GM18868 (cell line): Measurements from ENCODE around the gene TYW1B.
"Not testable (repeated sequence)": the region's sequence is repeated elsewhere in the genome, so short reads cannot be mapped to it uniquely, and the experiment has no call there.

Experiments
- ATAC-seq: cut with Tn5 transposase; IDR thresholded peaks from one replicate; pipeline ENCODE4 v1.9.1; 2021; ENCODE audit warnings: mild to moderate bottlenecking, moderate library complexity; ENCODE audit not compliant: unreplicated experiment

Gene TYW1B

DNA sequence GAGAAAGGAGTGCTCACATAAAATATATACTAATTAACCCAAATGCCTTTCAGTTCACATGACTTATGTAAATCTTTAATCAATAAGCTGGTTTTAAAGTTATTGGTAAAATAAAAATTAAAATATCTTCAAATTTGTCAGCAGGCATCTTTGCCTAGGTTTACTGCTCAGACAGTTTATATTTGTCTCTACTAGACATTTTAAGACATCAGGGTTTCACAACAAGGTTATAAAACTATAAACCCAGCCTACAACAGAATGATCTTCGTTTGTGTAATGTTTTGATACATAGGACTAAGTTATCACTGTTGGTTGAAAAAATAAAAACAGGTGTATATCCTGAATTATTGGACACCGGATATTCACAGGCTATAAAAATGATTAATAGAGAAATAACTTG lies 67.4 kb downstream of the TYW1B start:
- ATAC-seq, result no peak

DNA sequence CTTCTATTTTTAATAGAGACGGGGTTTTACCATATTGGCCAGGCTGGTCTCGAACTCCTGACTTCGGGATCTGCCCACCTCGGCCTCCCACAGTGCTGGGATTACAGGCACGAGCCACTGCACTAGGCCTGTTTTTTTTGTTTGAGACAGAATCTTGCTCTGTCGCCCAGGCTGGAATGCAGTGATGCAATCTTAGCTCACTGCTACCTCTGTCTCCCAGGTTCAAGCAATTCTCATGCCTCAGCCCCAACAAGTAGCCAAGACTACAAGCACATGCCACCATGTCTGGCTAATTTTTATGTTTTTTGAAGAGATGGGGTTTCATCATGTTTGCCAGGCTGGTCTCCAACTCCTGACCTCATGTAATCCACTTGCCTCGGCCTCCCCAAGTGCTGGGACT lies 73.7 kb downstream of the TYW1B start:
- ATAC-seq, result no peak

DNA sequence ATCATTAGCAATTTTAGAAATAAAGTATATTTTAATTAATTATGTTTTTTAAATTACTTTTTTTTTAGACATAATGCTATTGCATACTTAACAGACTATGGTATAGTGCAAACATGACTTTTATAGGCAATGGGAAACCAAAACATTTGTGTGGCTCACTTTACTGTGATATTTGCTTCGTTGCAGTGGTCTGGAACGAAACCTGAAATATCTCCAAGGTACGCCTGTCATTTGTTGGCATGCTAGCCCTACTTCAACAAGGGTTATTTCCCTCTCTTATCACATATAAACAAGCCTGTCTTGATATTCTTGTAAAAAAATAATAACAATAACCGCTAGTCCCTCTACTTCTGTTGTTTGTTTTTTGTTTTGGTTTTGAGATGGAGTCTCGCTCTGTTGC lies 74.2 kb downstream of the TYW1B start:
- ATAC-seq, result no peak

DNA sequence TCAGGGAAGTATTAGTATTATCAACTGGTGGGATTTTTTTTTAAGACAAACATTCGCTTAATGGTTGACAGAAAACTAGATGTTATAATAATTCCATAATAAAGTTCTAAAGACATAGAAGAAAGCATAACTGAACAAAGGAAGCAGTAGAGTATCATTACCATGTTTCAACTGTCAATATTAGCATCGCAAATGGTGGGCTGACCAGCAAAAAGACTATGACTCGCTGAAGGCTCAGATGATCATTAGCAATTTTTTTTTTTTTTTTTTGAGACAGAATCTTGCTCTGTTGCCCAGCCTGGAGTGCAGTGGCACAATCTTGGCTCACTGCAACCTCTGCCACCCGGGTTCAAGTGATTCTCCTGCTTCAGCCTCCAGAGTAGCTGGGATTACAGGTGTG lies 74.8 kb downstream of the TYW1B start:
- not testable (repeated sequence) for ATAC-seq

DNA sequence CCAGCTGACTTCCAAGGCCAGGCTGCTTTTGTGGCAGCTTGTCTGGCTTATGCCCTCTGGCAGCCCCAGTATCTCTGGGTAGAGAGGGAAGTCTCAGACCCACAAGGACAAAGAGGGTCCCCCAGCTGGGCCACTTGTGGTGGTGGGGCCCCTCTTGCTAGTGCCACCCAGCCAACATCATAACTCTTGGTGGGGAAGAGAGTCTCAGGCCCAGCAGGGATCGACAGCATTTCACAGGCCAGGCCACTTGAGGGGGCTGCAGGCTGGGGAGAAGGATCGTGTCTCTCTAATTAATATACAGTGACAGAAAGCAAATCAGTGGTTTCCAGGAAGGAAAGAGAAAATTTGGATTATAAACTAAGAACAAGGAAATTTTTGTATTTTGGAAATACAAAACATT lies 76.0 kb downstream of the TYW1B start:
- no peak for ATAC-seq

DNA sequence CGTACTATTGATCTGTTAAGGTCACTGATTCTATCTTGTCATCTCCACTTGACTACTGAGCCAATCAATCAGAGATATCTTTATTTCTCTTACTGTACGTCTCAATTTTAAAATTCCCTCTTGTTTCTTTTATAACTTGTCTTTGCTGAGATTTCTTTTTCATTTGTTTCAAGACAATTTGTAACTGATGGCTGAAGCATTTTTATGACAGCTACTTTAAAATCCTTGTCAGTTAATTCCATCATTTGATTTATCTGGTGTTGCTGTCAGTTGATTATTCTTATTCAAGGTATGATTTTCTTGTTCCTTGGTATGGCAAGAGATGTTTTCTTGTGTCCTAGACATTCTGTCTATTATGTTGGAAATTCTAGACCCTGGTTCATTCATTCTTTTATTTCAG lies 76.6 kb downstream of the TYW1B start:
- no peak for ATAC-seq

DNA sequence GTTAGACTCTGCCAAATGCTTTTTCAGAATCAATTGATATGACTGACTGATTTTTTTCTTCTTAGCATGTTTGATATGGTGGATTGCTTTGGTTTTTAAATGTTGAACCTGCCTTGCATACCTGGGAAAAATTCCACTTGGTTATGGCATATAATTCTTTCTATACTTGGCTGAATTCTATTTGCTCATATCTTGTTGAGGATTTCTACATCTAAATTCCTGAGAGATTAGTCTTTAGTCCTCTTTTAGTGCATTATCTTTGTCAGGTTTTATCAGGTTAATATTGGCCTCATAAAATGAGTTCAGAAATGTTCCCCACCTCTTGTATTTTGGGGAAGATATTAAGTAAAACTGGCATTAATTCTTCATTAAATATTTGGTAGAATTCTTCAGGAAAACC lies 79.4 kb downstream of the TYW1B start:
- not testable (repeated sequence) for ATAC-seq

DNA sequence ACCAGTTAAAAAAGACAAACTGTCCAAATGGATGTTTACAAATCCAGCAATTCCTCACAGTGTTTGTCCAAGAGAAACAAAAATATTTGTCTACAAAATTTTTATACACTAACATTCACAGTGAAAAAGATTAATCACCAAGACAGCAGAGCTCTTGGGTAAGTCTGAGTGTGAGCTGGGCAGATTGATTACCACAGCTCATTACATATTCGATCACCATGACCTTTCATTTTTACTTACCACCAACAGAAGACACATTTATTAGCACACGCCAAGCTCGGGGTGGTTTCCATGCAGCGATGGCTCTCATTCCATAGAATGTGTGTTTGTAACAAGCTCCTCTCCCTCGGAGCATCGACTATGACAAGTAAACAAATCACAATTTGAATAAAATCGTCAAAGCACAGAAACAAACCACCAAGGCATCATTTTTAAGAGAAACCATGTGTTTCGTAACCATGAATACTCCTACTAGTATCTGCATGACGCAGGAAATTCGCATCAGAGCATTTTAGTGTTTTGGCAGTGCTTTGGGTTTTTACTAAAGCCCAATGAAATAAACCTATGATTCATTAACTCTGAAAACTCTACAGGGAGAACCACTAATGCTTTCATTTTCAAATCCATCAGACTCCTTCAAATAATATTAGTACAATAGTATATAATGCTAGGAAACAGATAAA lies 83.6 kb downstream of the TYW1B start:
- not testable (repeated sequence) for ATAC-seq

DNA sequence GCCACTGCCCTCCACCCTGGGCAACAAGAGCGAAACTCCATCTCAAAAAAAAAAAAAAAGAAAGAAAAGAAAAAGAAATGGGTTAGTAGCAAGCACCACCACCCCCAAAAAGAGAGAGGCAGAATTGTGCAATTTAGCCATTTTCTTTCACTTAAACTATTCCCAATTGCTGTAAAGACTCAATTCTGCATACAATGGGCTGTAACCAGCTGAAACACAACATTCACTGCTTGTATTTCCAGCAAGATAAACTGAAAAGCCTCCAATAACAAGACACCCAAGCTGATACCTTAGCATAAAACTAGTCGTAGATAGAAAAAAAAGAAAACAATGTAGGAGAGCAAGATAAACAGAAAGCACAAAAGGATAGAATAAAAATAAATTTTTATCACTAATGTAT lies 84.2 kb downstream of the TYW1B start:
- ATAC-seq, result not testable (repeated sequence)

DNA sequence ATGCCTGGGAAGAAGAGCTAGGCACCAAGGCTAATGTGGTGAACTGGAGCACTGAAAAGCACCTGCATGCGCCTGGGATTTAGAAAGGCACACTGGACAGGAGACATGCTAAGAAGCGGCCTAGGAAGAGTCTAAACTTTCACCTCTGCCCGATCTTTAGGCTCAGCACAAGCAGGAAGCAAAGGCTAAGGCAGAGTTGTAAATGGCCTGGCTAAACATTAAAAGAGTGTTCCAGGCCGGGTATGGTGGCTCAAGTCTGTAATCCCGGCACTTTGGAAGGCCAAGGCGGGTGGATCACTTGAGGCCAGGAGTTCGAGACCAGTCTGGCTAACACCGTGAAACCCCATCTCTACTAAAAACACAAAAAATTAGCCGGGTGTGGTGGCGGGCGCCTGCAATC lies 88.3 kb downstream of the TYW1B start:
- not testable (repeated sequence) for ATAC-seq

DNA sequence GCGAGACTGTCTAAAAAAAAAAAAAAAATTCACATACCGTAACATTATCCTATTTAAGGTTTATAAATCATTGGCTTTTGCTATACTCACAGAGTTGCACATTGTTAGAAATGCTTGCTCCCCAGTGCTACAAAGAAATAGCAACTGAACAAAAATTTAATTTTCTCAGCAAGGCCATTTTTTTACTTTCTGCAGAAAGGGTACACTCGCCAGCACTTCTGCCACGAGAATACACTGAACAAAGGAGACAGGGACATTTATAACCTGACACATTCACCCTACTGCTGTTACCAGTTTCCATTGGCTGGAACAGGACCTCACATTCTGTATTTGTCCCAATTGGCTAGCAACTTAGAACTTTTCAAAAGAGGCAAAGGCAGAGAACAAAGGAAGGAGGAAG lies 92.1 kb downstream of the TYW1B start:
- not testable (repeated sequence) for ATAC-seq

DNA sequence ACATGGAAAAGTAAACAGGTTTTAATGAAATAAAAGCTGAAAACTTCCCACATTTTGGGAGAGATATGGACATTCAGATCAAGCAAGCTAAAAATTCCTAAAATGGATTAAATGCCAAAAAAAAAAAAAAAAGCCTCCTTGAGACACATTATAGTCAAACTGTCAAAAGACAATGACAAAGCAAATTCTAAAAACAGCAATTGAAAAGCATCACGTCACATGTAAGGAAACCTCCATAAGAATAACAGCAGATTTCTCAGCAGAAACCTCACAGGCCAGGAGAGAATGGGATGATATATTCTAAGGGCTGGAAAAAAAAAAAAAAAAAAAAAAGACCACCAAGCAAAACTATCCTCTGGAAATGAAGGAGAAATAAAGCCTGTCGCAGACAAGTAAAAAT lies 97.2 kb downstream of the TYW1B start:
- ATAC-seq, result not testable (repeated sequence)

DNA sequence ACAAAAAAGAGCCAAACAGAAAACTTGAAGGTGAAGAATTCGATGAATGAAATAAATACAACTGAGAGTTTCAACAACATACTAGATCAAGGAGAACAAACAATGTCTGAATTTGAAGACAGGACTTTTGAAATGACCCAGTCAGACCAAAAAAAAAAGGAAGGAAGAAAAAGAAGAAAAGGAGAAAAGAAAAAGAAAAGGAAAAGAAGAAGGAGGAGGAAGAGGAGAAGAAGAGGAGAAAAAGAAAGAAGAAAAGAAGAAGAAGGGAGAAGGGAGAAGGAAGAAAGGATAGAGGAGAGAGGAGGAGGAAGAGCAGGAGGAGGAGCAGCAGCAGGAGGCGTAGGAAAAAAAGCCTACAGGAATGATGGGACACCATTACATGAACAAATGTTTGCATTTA lies 97.6 kb downstream of the TYW1B start:
- ATAC-seq, result not testable (repeated sequence)

DNA sequence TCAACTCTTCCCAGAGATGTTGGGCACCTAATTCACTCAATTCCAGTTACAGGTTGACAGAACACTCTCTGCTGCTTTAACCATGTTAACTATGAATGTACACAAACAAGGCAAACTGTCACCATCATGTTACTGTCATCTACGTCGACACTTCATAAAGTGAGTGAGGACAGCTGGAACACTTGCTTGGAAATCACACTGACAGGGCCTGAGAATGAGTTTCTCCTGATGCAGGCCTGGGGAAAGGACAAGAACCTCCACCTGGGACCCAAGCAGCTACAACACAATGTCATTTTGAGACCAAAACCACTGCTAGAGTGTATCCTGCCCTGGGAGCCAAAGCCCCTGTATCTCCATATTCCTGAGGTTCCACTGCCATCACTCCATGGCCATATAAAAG lies 98.9 kb downstream of the TYW1B start:
- not testable (repeated sequence) for ATAC-seq

DNA sequence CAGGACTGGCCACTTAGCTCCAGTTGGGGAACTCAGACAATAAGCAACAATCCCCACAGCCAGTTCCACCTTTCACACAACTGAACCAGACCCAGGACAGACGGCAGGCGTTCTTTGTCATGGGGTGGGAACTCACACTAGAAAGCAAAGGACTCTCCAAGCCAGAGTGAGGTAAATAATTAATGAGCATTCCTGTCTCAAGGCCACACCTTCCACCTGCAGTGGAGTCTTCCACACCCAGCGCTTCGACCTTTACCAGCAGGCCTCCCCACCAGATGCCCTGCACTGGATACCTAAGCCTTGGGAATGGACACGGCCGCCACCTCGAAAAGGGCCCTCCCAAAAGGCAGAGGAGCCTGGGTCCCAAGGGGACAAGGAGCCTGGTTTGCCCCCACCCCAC lies 105.3 kb downstream of the TYW1B start:
- not testable (repeated sequence) for ATAC-seq

DNA sequence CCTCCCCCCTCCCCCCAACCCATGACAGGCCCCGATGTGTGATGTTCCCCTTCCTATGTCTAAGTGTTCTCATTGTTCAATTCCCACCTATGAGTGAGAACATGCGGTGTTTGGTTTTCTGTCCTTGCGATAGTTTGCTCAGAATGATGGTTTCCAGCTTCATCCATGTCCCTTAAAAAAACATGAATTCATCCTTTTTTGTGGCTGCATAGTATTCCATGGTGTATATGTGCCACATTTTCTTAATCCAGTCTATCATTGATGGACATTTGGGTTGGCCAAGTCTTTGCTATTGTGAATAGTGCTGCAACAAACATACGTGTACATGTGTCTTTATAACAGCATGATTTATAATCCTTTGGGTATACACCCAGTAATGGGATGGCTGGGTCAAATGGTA lies 107.1 kb downstream of the TYW1B start:
- not testable (repeated sequence) for ATAC-seq

DNA sequence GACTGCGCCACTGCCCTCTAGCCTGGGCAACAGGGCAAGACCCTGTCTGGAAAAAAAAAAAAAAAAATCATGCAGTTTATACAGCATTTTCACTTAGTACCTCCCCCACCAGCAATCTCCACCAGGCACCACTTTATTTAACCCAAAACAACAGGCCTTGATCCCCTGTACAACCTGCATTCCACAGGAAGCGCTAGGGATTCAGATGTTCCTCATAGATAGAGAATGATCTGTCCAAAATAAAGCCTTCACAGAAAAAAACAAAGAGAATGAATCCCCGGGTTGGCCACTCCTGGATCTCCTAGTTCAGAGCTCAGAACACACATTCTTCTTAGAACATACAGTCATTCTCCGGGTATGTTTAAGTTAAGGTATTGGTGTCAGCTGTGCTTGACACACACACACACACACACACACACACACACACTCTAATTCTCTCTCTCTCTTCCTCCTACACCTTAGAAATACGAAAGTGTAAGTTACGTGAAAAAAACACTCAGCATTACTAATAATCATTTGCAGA lies 110.7 kb downstream of the TYW1B start:
- not testable (repeated sequence) for ATAC-seq

DNA sequence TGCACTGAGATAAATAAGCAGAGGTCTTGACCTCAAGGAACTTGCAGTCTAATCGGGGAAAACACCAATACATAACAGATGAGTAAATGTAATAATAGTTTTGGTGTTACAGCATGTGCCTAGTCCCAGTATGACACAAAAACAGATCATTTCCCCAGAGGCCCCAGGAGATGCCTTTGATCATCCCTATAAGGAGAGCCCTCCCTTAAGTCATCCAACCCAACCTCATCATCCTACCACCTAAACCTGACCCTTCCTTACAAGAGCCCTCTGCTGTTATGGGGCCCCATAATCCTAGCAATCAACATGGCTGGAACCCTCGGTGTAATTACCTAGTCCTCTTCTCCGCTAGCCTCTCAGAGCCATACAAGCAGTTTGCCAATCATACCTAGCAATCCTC lies 116.1 kb downstream of the TYW1B start:
- ATAC-seq, result not testable (repeated sequence)

DNA sequence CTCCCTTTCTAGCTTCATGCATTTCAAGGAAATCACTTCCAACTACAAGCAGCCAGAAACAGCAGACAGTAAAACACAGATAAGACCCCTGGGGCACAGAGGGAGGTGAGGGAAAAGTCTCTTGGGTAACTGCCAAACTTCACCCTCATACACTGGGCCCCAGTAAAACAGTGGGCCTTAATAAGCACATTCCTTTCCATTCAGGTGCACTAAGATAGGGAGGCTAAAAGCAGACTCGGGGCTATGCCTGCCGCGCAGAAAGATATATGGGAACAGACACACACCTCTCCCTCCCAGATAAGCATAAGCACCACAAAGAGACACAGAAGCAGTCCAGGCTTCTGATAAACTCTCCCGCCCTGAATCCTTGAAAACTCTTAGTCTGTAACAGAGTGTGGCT lies 117.0 kb downstream of the TYW1B start:
- no peak for ATAC-seq

DNA sequence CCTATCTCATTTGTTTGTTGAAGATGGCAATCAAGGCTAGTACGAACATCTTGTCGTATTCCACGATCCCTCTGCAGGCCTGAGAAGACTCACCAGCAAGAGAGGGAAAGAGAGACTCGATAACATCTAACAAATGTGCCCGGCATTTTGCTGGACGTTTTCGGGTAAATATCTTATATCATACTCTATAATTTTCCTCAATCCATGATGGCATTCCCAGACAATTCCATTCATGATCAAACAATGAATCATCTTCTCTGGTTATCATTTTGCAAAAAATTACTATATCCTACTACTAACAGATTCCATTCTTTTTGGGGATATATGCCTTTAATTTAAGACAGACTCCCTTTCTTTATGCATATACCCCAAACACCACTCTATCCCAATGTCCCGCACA lies 118.1 kb downstream of the TYW1B start:
- no peak for ATAC-seq

DNA sequence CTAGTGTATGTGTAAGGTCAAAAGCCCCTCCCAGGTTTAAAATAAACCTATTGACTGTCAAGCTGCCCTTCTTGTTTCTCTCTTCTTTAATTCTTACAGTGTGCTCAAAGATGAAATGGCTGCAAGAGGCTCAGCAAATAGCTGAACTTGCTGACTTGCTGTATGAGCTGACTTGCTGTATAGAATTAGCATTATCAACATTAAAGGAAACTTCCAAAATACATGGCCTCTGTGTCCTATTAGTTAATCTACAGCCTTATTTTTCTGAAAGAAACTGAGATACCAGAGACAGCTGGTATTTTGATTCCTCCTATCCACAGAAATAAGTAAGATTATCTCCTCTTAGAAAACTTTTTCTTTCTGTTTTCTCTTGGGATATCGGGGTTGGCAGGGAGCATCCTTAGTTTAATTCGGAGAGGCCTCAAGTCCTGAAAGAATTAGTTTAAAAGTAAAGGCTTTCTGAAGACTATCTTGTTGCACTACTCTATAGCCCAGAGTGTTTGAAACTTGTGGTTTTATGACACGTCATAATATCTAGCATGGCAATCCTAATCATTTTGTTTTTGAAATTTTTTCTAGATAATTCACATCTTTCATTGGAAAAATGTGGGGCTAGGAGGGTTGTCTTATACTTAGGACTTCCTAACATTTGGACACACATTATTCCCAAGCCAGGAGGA lies 119.5 kb downstream of the TYW1B start:
- ATAC-seq, result not testable (repeated sequence)

DNA sequence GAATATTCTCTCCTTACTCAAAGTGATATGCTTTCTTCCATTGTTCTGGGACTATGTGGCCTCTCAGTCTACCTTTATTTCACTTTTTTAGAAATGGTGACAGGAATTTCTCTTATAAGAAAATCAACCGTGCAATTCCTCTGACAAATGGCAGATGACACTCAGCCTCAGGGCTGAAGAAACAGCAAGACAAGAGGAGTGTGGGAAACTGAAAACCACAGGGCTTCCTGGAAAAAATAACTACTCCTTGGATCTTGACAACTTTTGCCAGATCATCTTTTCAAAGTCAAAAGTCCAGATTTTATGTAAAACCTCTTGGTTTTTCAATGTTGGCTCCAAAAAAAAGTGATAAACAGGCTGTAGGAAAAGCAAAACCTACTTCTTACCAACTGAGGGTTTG lies 121.5 kb downstream of the TYW1B start:
- ATAC-seq, result no peak
